ENCODE data around the gene PSMC6.

PSMC6 gene

DNA sequence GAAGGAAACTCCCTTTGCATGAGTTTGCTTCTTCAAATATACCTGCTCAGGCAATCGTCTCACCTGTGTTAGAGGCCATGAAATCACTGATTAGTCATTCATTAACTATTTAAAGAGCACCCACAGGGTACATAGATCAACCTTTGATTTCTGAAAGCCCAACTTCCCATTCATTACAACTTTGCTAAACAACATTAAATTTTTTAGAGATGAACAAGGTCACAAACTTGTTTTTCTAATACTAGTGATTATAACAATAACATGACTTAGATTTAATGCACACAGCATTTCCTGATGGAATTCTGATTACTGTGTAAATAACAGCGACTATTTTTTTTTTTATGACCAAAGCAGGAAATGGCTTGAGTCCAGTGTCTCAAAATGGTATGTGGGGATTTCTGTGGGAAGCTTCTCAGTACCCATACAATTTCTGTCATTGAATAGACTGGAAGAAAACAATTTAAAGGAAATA is 6.3 kb upstream of the PSMC6 start:
- TF ChIP-seq ZFX (IDR thresholded peaks at IDR 0.05): no peak
- TF ChIP-seq, protein P1, sequence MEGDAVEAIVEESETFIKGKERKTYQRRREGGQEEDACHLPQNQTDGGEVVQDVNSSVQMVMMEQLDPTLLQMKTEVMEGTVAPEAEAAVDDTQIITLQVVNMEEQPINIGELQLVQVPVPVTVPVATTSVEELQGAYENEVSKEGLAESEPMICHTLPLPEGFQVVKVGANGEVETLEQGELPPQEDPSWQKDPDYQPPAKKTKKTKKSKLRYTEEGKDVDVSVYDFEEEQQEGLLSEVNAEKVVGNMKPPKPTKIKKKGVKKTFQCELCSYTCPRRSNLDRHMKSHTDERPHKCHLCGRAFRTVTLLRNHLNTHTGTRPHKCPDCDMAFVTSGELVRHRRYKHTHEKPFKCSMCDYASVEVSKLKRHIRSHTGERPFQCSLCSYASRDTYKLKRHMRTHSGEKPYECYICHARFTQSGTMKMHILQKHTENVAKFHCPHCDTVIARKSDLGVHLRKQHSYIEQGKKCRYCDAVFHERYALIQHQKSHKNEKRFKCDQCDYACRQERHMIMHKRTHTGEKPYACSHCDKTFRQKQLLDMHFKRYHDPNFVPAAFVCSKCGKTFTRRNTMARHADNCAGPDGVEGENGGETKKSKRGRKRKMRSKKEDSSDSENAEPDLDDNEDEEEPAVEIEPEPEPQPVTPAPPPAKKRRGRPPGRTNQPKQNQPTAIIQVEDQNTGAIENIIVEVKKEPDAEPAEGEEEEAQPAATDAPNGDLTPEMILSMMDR (conservative IDR thresholded peaks at IDR 0.05): no peak
- no peak overlapping the region for H3K27ac ChIP-seq

DNA sequence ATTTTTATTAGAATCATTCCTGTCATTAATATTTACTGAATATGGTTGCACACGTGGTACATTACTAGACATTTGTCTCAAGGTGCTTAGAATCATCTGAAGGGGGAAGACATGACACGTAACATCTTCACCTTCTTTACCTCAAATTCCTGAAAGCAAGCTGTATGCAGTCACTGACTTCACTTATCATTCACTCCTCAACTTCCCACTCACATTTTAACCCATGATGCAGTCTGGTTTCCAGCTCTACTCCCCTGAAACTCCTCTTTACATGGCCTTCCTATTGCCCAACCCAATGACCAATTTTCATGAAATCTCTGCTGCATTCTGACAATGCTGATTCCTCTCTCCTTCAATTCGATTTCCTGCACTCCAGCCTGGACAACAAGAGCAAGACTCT is 5.8 kb upstream of the PSMC6 start:
- no peak for TF ChIP-seq ZFX (IDR thresholded peaks at IDR 0.05)
- TF ChIP-seq, protein P1 (conservative IDR thresholded peaks at IDR 0.05): no peak
- peak overlapping the region; percentile 12 for H3K27ac ChIP-seq

DNA sequence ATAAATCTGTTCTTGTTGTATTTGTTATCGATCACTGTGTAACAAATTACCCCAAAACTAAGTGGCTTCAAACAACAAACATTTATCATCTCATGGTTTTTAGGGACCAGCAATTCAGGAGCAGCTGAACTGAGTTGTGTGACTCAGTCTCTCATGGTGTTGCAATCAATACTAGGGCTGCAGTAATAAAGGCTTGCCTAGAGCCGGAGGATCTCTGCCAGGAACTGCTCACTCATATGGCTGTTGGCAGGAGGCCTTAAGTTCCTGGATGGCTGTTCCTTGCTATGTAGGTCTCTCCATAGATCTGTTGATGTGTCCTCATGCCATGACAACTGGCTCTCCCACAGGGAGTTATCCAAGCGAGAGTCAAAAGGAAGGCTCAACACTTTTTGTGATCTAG is 3.8 kb upstream of the PSMC6 start:
- peak overlapping the region; percentile 16; the same call in 1 of the 2 replicates for H3K27ac ChIP-seq
- TF ChIP-seq ZFX (IDR thresholded peaks at IDR 0.05): no peak

DNA sequence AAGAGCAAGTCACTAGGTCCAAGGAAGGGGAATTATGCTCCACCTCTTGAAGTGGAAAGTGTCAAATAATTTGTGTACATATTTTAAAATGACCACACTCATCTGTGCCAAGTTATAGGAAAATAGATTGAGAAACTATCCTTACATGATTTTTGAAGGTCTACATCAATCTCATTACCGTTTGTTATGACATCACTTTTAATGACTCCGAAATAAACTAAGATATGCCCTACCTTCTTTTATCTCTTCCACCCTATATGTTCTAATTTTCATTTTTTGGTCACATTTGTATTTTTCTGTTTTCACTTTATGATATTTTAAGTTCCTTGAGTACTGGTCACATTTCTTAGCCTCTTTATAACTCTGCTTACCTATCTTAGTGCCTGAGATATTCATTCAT is 3.3 kb upstream of the PSMC6 start:
- TF ChIP-seq, protein P1 (conservative IDR thresholded peaks at IDR 0.05): no peak
- TF ChIP-seq ZFX (IDR thresholded peaks at IDR 0.05): no peak
- peak overlapping the region; percentile 16; the same call in 1 of the 2 replicates for H3K27ac ChIP-seq

DNA sequence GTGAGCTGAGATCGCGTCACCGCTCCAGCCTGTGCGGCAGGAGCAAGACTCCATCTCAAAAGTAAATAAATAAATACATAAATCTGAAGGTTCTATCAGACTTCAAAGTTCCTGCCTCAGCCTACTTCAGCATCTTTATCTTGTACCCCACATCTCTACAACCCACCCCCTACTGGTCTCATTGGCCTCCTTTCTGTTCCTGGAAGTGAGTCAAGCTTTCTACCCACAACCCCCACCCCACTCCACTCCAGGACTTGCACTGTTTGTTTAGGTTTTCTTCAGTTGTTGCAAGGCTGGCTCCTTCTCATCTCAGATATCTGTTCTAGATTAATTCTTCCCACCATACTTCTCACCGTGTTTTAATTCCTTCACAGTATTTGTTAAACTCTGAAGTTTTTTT is 714 bp upstream of the PSMC6 start:
- H3K27ac ChIP-seq: peak overlapping the region; percentile 86
- no peak for TF ChIP-seq ZFX (IDR thresholded peaks at IDR 0.05)
- TF ChIP-seq, protein P1 (conservative IDR thresholded peaks at IDR 0.05): no peak

DNA sequence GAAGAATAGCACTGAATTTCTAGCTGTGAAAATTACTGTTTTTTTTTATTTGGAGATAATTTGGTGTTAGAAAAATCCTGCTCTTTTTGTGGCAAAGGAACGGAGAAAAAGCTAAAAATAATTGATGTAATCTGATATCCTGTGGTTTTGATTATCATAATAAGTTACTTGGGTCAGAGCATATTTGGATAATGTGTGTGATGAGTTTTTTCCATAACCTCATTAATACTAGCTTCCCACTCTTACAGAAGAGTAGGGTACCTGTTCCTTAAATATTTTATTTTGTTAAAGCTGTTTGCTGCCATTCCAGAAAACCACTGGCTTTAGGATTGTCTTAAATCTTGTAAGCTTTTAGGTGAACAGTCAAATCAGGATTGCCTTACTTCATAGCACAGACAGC is 4.7 kb downstream of the PSMC6 start:
- no peak overlapping the region for H3K27ac ChIP-seq

GRCh38 chr14:52716155-52716554 is 9.2 kb downstream of the PSMC6 start:
- TF ChIP-seq ZFX (IDR thresholded peaks at IDR 0.05): no peak
- TF ChIP-seq, protein P1 (conservative IDR thresholded peaks at IDR 0.05): no peak
- H3K27ac ChIP-seq: no peak overlapping the region

More for the DNA sequence above, 4.7 kb downstream of the PSMC6 start:
- TF ChIP-seq, protein P1 (conservative IDR thresholded peaks at IDR 0.05): no peak
